Tibial nerve (tissue), 4 donors: Measurements from ENCODE around the gene METTL22. TPM values are rescaled to one million over a fixed set of nuclear protein-coding genes. Genes with fewer than 3 reads are reported as not detected.
A peak's percentile ranks its signal among the peaks of the same experiment; 100 is the strongest.

Experiments used
- DNase-seq, 2 donors: peaks; one replicate each; pipeline ENCODE4 v3.0.0-alpha.2; 2019; ENCODE audit warnings: low spot score in 2 of 2
- H3K27ac ChIP-seq, 4 donors: fragments of 200-600 bp; sonication (generic) in 3 of 4; one replicate each; pipeline ENCODE4 v1.5.1; 2017 to 2019; ENCODE audit warnings: mild to moderate bottlenecking in 1 of 4
- H3K27me3 ChIP-seq, 2 donors: fragments of 200-600 bp; sonication (generic) in 1 of 2; one replicate each; pipeline versions ENCODE4 v1.5.1 to v1.6.0; 2017 to 2019
- H3K36me3 ChIP-seq, 3 donors: fragments of 200-600 bp; sonication (generic); one replicate each; pipeline ENCODE4 v1.5.1; 2018 to 2019
- H3K4me1 ChIP-seq, 4 donors: fragments of 200-600 bp; sonication (generic) in 3 of 4; one replicate each; pipeline ENCODE4 v1.5.1; 2017 to 2019
- H3K4me3 ChIP-seq, 4 donors: fragments of 200-600 bp; sonication (generic) in 3 of 4; one replicate each; pipeline ENCODE4 v1.5.1; 2017 to 2019; ENCODE audit warnings: mild to moderate bottlenecking in 1 of 4, moderate library complexity in 1 of 4
- H3K9me3 ChIP-seq, 4 donors: fragments of 200-600 bp; sonication (generic) in 3 of 4; one replicate each; pipeline ENCODE4 v1.5.1; 2017 to 2019
- EP300 ChIP-seq, 2 donors: sonication (generic); formaldehyde crosslinking; IDR thresholded peaks; one replicate each; pipeline ENCODE4 v1.6.1; 2017; ENCODE audit warnings: antibody characterized with exemption in 2 of 2, mild to moderate bottlenecking in 1 of 2
- POLR2A ChIP-seq, 2 donors: fragments of 450-650 bp; IDR thresholded peaks; one replicate each; pipeline ENCODE4 v1.6.1; 2017; ENCODE audit warnings: antibody characterized with exemption in 2 of 2, mild to moderate bottlenecking in 2 of 2, moderate library complexity in 2 of 2
- WGBS, 2 donors: methylation state at CpG; one replicate each; pipeline ENCODE4 v1.1.5; 2018; 5-methylcytosine and 5-hydroxymethylcytosine counted together
- total RNA-seq, 4 donors: library from RNA; depleted of rRNA; stranded (reverse); fragments of >200 nt; gene quantifications; one replicate each; pipeline ENCODE4 v1.1.0, GENCODE V29; 2016
- TF ChIP-seq, protein P1 (sequence below), 5 experiments: fragments of 200-600 bp in 3 of 5; fragments of 450-650 bp in 2 of 5; sonication (generic) in 3 of 5; IDR thresholded peaks; one replicate each; pipeline ENCODE4 v1.5.1; 2016 to 2019; ENCODE audit warnings: antibody characterized with exemption in 5 of 5, mild to moderate bottlenecking in 3 of 5, moderate library complexity in 2 of 5

METTL22 gene
- total RNA-seq, 4 donors from 2014 or later = 34.3 to 69.5 (median 46.6) TPM

DNA sequence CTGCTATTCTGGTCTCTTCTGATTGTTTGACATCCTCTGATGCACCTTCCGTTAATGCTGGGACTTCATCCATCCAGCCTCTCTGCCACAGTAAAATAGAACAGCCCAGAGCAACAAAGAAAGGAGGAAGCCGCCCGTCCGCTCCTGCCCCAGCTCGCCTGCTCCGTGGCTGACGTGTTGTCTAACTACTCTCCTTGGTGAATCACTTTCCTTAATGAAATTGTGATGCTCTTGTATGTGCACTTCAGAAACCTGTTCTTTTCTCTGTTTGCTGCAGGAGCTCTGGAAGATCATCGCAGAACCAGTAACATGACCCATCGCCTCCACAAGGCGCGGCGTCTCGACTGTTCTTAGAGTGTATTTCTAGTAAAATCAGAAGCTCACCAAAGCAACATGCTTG lies 24.3 kb downstream of the METTL22 start:
- peak overlapping the region in 1 of 4 donors; percentile 50 for H3K27ac ChIP-seq
- H3K27me3 ChIP-seq = no peaks in the 10 kb centered on the region
- H3K4me1 ChIP-seq = peaks cover 0 to 6% (median 0%) of the 10 kb centered on the region in 4 donors
- H3K9me3 ChIP-seq = no peaks in the 10 kb centered on the region
- no peak overlapping the region for H3K4me3 ChIP-seq
- WGBS, 2 donors = 85 to 86% methylated on average over 13 of the region's 13 CpGs
- no peak for DNase-seq
- H3K36me3 ChIP-seq = peaks cover 2 to 92% (median 34%) of the 10 kb centered on the region in 3 donors
- TF ChIP-seq EP300 (IDR thresholded peaks at IDR 0.05) (no peak), POLR2A (IDR thresholded peaks at IDR 0.05) (no peak)
- TF ChIP-seq, protein P1, sequence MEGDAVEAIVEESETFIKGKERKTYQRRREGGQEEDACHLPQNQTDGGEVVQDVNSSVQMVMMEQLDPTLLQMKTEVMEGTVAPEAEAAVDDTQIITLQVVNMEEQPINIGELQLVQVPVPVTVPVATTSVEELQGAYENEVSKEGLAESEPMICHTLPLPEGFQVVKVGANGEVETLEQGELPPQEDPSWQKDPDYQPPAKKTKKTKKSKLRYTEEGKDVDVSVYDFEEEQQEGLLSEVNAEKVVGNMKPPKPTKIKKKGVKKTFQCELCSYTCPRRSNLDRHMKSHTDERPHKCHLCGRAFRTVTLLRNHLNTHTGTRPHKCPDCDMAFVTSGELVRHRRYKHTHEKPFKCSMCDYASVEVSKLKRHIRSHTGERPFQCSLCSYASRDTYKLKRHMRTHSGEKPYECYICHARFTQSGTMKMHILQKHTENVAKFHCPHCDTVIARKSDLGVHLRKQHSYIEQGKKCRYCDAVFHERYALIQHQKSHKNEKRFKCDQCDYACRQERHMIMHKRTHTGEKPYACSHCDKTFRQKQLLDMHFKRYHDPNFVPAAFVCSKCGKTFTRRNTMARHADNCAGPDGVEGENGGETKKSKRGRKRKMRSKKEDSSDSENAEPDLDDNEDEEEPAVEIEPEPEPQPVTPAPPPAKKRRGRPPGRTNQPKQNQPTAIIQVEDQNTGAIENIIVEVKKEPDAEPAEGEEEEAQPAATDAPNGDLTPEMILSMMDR (IDR thresholded peaks at IDR 0.05) = no peak

DNA sequence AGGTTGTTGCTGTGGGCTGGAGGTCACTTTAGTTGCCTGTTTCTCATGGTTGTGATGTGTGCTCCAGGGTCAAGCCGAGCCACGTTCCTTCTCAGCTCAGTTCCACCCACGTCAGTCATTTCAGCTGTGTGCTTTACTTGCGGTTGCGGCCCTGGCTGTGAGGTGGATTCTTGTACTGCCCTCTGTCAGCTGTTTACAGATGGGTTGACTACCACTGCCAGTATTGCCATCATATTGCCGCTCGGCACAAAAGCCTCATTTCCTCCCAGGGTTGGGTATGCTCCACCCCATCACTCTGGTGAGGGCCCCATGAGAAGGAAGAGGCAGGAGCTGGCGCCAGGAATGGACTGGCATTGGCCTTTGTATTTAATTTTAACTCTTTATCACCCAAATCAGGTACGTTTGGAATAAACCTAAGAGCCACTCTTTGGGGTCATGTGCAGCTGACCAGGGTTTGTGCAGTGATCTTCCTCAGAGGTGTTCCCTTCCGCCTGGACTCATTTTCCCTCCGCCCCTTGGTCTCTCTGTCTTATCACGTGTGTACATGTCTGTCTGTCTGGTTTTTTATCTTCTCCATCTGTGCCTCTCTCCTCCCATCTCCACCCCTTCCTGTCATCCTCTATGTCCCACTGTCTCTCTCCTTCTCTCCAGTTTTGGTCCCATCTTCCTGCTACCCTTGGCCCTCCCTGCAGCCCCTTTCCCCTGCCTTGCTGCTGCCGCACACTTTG lies 25.0 kb downstream of the METTL22 start:
- DNase-seq = no peak
- peaks cover 0 to 6% (median 0%) of the 10 kb centered on the region in 4 donors for H3K4me1 ChIP-seq
- H3K4me3 ChIP-seq = no peak overlapping the region
- H3K36me3 ChIP-seq = peaks cover 2 to 85% (median 29%) of the 10 kb centered on the region in 3 donors
- no peaks in the 10 kb centered on the region for H3K9me3 ChIP-seq
- peak overlapping the region in 1 of 4 donors; percentile 50 for H3K27ac ChIP-seq
- H3K27me3 ChIP-seq = no peaks in the 10 kb centered on the region
- 48% methylated on average over 13 of the region's 13 CpGs for WGBS, 2 donors
- TF ChIP-seq, protein P1 (IDR thresholded peaks at IDR 0.05) = no peak
- TF ChIP-seq EP300 (IDR thresholded peaks at IDR 0.05) = no peak
- TF ChIP-seq POLR2A (IDR thresholded peaks at IDR 0.05) = no peak

DNA sequence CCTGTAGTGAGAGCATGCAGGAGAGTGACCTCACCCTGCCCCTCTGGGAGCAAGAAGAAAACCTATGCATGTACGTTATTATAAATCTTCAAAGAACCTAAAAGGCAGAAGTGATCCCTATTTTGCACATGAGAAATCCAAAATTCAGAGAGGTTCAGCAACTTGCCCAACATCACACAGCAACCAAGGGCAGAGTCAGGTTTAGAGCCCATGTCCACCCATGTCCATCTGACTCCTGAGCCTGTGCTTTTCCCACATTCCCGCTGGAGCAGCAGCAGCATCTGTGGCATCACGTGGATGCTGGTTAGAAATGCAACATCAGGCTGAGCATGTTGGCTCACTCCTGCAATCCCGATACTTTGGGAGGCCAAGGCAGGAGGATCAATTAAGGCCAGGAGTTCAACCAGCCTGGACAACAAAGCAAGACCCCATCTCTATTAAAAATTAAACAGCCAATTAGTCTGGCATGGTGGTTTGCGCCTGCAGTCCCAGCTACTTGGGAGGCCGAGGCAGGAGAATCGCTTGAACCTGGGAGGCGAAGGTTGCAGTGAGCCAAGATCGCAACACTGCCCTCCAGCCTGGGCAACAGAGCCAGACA lies 26.3 kb downstream of the METTL22 start:
- Histone ChIP-seq H3K27ac (no peak overlapping the region), H3K4me3 (no peak overlapping the region), H3K27me3 (no peaks in the 10 kb centered on the region), H3K36me3 (peaks cover 2 to 72% (median 19%) of the 10 kb centered on the region in 3 donors), H3K4me1 (peaks cover 0 to 6% (median 0%) of the 10 kb centered on the region in 4 donors), H3K9me3 (no peaks in the 10 kb centered on the region)
- TF ChIP-seq, protein P1 (IDR thresholded peaks at IDR 0.05) = no peak
- TF ChIP-seq POLR2A (IDR thresholded peaks at IDR 0.05) (no peak), EP300 (IDR thresholded peaks at IDR 0.05) (no peak)
- no peak for DNase-seq
- 73 to 76% methylated on average over 9 of the region's 9 CpGs for WGBS, 2 donors

DNA sequence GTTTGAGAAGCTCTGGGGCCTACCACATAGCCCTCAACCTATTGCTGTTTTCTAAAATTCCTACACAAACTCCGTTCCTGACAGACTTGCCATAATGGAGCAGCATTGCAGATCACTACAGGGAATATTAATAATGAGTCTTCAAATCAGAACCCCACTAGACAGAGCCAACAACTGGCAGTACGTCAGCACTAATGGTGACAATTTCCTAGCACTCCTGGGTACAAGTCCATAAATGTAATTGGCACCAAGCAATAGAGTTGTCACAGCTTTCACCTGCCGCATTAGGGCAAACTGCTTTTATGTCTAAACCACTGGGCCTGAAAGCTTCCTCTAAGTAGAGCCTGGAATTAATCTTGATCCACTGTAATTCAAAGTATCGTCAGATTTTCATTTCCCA lies 27.4 kb downstream of the METTL22 start:
- no peaks in the 10 kb centered on the region for H3K27me3 ChIP-seq
- H3K9me3 ChIP-seq = no peaks in the 10 kb centered on the region
- WGBS, 2 donors = 81 to 87% methylated on average over 4 of the region's 4 CpGs
- peaks cover 0 to 6% (median 0%) of the 10 kb centered on the region in 4 donors for H3K4me1 ChIP-seq
- H3K27ac ChIP-seq = no peak overlapping the region
- TF ChIP-seq EP300 (IDR thresholded peaks at IDR 0.05) (no peak), POLR2A (IDR thresholded peaks at IDR 0.05) (no peak)
- TF ChIP-seq, protein P1 (IDR thresholded peaks at IDR 0.05) = no peak
- H3K36me3 ChIP-seq = peaks cover 0 to 62% (median 10%) of the 10 kb centered on the region in 3 donors
- no peak for DNase-seq
- no peak overlapping the region for H3K4me3 ChIP-seq
